ENCODE measurements around the gene DEPDC5. TPM values are rescaled to one million over a fixed set of nuclear protein-coding genes. Genes with fewer than 3 reads are reported as not detected.

The DEPDC5 gene
- total RNA-seq, 1 donor from 2014 or later, result 37.1 TPM

GRCh38 chr22:31848411-31848810 is 94.6 kb downstream of the DEPDC5 start:
- no peak overlapping the region for H3K4me3 Mint-ChIP-seq
- Histone ChIP-seq H4K20me1 (ENCODE audit: low read depth) (no peaks in the 10 kb centered on the region), H3K27me3 (no peaks in the 10 kb centered on the region), H3F3A (ENCODE audit: low read depth) (no peaks in the 10 kb centered on the region), H3K4me2 (no peak overlapping the region), H3K36me3 (no peaks in the 10 kb centered on the region), H3K27ac (no peak overlapping the region), H3K4me1 (peaks cover 7% of the 10 kb centered on the region), H3K79me2 (ENCODE audit: low read depth) (no peaks in the 10 kb centered on the region), H3K9ac (no peak overlapping the region), H3K4me3 (no peak overlapping the region), H3K9me3 (ENCODE audit: low read depth) (no peaks in the 10 kb centered on the region), H2AFZ (replicated peaks) (no peak overlapping the region)
- peaks cover 9% of the 10 kb centered on the region for H3K4me1 Mint-ChIP-seq
- no peak for TF ChIP-seq EZH2phosphoT487 (IDR thresholded peaks at IDR 0.05)
- TF ChIP-seq CTCF (IDR thresholded peaks at IDR 0.05), result no peak
- no peak for TF ChIP-seq EZH2 (IDR thresholded peaks at IDR 0.05)
- no peaks in the 10 kb centered on the region for H3K9me3 Mint-ChIP-seq
- peaks cover 4% of the 10 kb centered on the region for H3K27me3 Mint-ChIP-seq (ENCODE audit: insufficient read depth, low read depth)
- no peak for DNase-seq (ENCODE audit: low spot score)
- H3K27ac Mint-ChIP-seq, result no peak overlapping the region
- H3K36me3 Mint-ChIP-seq, result peaks cover 42% of the 10 kb centered on the region

- Histone ChIP-seq H3K9ac (no peak overlapping the region), H3K9me3 (ENCODE audit: low read depth) (no peaks in the 10 kb centered on the region), H3K4me2 (no peak overlapping the region), H3K27me3 (no peaks in the 10 kb centered on the region), H2AFZ (replicated peaks) (no peak overlapping the region), H4K20me1 (ENCODE audit: low read depth) (no peaks in the 10 kb centered on the region), H3K27ac (no peak overlapping the region), H3K36me3 (no peaks in the 10 kb centered on the region), H3K4me3 (no peak overlapping the region), H3K4me1 (peaks cover 7% of the 10 kb centered on the region), H3K79me2 (ENCODE audit: low read depth) (no peaks in the 10 kb centered on the region), H3F3A (ENCODE audit: low read depth) (no peaks in the 10 kb centered on the region)
- H3K36me3 Mint-ChIP-seq, result peaks cover 36% of the 10 kb centered on the region
- H3K27me3 Mint-ChIP-seq (ENCODE audit: insufficient read depth, low read depth), result peaks cover 2% of the 10 kb centered on the region
- DNase-seq (ENCODE audit: low spot score), result no peak
- no peak overlapping the region for H3K27ac Mint-ChIP-seq
- TF ChIP-seq EZH2phosphoT487 (IDR thresholded peaks at IDR 0.05), result no peak
- no peak for TF ChIP-seq CTCF (IDR thresholded peaks at IDR 0.05)
- no peak overlapping the region for H3K4me3 Mint-ChIP-seq
- H3K9me3 Mint-ChIP-seq, result no peaks in the 10 kb centered on the region
- H3K4me1 Mint-ChIP-seq, result peaks cover 10% of the 10 kb centered on the region
Observed at GRCh38 chr22:31850135-31850534, 96.3 kb downstream of the DEPDC5 start.

GRCh38 chr22:31852691-31853421 is 99.0 kb downstream of the DEPDC5 start:
- no peak overlapping the region for H3K4me3 Mint-ChIP-seq
- H3K9me3 ChIP-seq (ENCODE audit: low read depth), result no peaks in the 10 kb centered on the region
- H3F3A ChIP-seq (ENCODE audit: low read depth), result peaks cover 12% of the 10 kb centered on the region
- peak overlapping the region; percentile 65 for H3K27ac Mint-ChIP-seq
- H3K27ac ChIP-seq, result no peak overlapping the region
- peak; percentile 24 for DNase-seq (ENCODE audit: low spot score)
- H3K4me2 ChIP-seq, result no peak overlapping the region
- H3K9ac ChIP-seq, result no peak overlapping the region
- no peak overlapping the region for H2AFZ ChIP-seq (replicated peaks)
- no peaks in the 10 kb centered on the region for H4K20me1 ChIP-seq (ENCODE audit: low read depth)
- H3K36me3 Mint-ChIP-seq, result peaks cover 21% of the 10 kb centered on the region
- TF ChIP-seq EZH2phosphoT487 (IDR thresholded peaks at IDR 0.05) (no peak), CTCF (IDR thresholded peaks at IDR 0.05) (no peak), EZH2 (IDR thresholded peaks at IDR 0.05) (no peak)
- no peak overlapping the region for H3K4me3 ChIP-seq
- no peaks in the 10 kb centered on the region for H3K9me3 Mint-ChIP-seq
- peaks cover 20% of the 10 kb centered on the region for H3K4me1 ChIP-seq
- H3K27me3 Mint-ChIP-seq (ENCODE audit: insufficient read depth, low read depth), result peaks cover 2% of the 10 kb centered on the region
- peaks cover 27% of the 10 kb centered on the region for H3K4me1 Mint-ChIP-seq
- H3K27me3 ChIP-seq, result no peaks in the 10 kb centered on the region
- no peaks in the 10 kb centered on the region for H3K79me2 ChIP-seq (ENCODE audit: low read depth)
- H3K36me3 ChIP-seq, result no peaks in the 10 kb centered on the region

Measured in neural progenitor cell (in vitro differentiated cells).